GM13977 (cell line): ENCODE data around the gene CDH4.

ENCODE experiments used
- DNase-seq: peaks from one replicate; pipeline ENCODE4 v3.0.0; 2012; ENCODE audit warnings: low spot score
- in situ Hi-C: fragments of 300-500 bp; cut with MboI; formaldehyde crosslinking; loops from one replicate; pipeline ENCODE4 v1.12.0; 2022; ENCODE audit warnings: low sequenced_read_pairs, low pct_unique_long_range_greater_than_20kb, mixed read lengths, inconsistent platforms; ENCODE audit not compliant: unreplicated experiment
- TF ChIP-seq, protein P1 (sequence below): IDR thresholded peaks from 2 replicates; pipeline ENCODE4 v1.5.1; 2012; ENCODE audit warnings: mild to moderate bottlenecking, control low read depth; ENCODE audit not compliant: insufficient read depth; ENCODE audit errors: extremely low read depth, missing control alignments

CDH4 gene

DNA sequence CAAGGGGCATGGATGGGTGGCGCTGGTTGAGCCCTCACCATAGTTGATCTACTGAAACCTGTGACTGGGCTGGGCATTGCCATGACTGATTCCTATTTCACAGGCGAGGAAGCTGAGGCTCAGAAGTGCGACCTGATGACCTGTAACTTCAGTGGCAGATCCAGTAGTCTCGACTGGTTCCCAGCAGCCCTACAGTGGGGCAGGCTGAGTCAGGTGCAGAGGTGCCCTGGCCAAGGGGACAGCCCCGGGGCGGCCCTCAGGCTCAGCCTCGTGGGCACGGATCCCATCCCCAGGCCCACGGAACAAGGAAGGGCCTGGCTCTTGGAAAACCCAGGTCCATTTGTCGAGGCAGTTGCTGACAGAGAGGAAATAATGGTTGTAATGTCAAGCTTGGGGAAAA, 283.0 kb downstream of the CDH4 start:
- TF ChIP-seq, protein P1, sequence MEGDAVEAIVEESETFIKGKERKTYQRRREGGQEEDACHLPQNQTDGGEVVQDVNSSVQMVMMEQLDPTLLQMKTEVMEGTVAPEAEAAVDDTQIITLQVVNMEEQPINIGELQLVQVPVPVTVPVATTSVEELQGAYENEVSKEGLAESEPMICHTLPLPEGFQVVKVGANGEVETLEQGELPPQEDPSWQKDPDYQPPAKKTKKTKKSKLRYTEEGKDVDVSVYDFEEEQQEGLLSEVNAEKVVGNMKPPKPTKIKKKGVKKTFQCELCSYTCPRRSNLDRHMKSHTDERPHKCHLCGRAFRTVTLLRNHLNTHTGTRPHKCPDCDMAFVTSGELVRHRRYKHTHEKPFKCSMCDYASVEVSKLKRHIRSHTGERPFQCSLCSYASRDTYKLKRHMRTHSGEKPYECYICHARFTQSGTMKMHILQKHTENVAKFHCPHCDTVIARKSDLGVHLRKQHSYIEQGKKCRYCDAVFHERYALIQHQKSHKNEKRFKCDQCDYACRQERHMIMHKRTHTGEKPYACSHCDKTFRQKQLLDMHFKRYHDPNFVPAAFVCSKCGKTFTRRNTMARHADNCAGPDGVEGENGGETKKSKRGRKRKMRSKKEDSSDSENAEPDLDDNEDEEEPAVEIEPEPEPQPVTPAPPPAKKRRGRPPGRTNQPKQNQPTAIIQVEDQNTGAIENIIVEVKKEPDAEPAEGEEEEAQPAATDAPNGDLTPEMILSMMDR = no peak
- in situ Hi-C loops = no loop called here
- no peak for DNase-seq

DNA sequence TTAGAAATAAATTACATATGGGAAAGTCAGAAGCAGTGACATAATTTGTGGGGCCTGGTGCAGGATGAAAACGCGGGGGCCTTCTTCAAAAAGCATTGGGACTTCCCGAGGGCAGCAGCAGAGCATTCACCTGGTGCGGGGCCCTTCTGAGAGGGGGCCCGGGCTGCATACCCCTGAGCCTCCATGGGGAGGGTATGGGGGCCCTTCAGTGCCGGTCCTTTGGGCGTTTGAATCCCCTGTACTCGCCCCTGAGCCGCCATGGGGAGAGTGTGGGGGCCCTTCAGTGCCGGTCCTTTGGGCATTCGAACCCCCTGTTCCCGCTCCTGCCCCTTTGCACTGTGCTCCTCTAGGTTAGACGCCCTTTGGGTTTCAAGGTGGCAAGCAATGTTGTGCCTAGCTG, 283.5 kb downstream of the CDH4 start:
- in situ Hi-C loops = no loop called here

DNA sequence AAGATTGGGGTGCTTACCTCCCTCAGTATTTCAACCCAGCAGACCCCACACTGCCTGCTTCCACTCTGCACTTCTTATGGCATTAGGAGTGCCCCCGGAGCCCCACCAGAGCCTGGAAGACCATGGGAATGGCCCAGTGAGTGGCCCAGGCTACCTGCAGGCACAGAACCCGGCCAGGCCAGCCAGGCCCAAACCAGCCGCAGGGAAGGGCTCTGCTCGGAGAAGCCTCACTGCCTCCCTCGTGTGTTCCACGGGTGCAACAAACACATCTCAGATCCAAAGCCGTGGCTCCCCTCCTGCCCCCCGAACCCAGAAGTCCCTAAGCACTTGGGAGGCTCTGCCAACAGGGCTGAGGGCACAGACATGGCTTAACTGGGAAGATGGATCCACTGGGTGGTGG, 283.9 kb downstream of the CDH4 start:
- no peak for DNase-seq
- TF ChIP-seq, protein P1 = no peak
- in situ Hi-C loops = no loop called here

More for the DNA sequence above, 283.5 kb downstream of the CDH4 start:
- TF ChIP-seq, protein P1 = no peak
- no peak for DNase-seq

DNA sequence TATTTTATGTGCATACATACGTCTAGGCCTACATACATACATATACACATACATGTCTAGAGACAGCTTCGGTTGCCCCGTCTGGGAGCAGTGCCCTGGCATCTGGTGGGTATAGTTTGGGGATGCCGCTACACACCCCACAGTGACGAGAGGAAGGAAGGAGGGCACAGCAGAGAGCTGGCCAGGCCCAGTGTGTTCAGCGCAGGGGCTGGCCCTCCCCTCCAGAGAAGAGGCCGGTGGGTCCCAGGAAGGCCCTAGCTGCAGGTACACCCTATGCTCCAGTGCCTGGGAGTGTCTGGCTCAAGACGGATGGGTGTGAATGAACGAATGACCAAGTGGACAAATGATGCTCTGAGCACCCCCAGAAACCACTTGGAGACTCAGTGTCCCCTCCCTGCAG, 284.6 kb downstream of the CDH4 start:
- TF ChIP-seq, protein P1 = no peak
- no peak for DNase-seq
- in situ Hi-C loops = no loop called here

DNA sequence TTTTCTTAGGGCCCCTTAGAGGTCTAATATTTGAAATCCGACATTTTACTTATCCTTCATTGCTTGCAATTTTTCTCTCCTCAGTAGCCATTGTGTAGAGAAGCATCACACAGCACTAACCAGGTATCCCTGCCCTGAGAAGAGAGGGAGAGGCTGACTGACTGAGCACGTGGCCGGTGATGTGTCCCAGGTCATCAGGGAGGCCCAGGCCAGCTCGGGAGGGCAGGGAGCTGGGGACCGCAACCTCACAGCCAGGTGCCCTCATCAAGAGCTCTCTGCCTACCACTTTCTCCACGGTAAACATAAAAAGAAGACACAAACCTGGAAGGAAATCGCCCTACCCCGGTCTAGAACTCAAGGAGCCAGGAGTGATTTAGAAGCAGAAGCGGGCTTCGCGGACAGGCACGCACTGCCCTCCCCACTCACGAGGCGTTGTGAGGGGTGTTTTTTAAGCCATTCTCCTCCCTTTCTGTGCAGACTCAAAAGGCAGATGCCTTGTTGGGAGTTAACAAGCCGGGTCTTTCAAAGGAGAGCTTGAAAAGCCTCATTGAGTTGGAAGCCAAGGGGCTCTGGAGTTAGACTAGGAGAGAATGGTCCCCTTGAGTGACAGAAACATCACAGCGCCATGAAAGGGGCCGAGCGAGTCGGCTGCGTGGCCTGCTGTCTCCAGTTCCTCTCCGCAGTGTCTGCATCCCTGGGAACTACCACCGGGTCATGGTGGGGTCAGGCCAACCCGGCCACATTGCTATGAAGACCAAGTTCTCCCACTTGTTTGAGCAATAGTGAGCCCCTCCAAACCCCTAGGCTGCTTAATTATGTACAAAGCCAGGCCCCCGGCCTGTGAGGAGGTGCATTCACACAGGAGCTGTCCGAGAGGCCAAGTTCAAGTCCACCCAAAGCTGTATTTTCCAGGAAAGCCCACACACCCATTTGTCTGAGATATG, 285.4 kb downstream of the CDH4 start:
- in situ Hi-C loops = no loop called here

DNA sequence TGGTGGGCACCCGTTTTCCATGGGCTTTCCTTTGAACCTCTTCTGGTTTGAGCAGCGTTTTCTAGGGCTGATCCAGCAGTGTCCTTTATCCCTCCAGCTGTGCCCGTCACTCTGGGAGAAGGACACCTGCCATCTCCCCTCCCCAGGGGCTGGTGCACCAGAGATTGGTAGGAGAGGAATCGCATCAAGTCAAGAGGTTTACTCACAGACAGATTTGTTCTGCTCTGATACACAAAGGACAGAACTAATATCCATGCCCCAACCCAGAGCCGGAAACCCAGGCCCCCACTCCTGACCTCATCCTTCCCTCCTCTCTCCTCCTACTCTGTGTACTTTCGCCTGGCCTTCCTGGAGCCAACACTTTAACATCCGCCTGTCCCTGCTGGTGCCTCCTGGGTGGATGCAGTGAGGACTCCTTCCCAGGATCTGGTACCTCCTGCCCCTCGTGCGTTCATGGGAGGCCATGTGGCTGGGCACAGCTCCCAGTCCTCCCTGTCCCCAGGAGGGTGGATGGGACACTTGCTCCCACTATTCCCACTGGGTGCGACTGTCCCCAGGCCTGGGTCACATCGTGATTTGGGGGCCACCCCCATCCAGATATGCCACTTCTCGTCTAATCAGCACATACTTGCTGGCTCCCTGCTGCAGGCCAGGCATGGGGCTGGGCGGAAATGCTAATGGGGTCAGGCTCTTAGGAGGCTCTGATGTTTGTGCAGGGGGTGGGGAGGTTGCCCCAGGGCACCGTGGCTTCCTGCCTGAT, 286.3 kb downstream of the CDH4 start:
- no peak for DNase-seq
- TF ChIP-seq, protein P1 = no peak
- in situ Hi-C loops = no loop called here

More for the DNA sequence above, 285.4 kb downstream of the CDH4 start:
- TF ChIP-seq, protein P1 = no peak
- DNase-seq = no peak
